Fibroblast of gingiva (primary cell): ENCODE data around the gene ALKBH5.

Experiments used
- DNase-seq: peaks from one replicate; pipeline ENCODE4 v3.0.0-alpha.2; 2011; ENCODE audit warnings: low read depth

ALKBH5 gene

DNA sequence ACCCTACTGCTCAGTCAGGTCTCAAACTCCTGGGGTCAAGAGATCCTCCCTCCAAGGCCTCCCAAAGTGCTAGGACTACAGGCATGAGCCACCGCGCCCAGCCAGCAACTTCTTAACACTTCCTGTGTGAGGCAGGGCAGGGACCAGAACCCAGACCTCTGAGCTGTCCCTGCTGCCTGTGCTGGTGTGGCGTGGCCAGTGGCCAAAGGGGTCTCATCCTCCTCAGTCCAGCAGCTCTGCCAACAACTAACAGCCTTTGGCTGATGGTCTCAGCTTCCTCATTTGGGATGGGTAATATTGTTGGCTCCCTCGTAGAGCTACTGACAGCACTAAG lies 40.4 kb downstream of the ALKBH5 start:
- DNase-seq = no peak

GRCh38 chr17:18224387-18225120 lies 40.9 kb downstream of the ALKBH5 start:
- no peak for DNase-seq

DNA sequence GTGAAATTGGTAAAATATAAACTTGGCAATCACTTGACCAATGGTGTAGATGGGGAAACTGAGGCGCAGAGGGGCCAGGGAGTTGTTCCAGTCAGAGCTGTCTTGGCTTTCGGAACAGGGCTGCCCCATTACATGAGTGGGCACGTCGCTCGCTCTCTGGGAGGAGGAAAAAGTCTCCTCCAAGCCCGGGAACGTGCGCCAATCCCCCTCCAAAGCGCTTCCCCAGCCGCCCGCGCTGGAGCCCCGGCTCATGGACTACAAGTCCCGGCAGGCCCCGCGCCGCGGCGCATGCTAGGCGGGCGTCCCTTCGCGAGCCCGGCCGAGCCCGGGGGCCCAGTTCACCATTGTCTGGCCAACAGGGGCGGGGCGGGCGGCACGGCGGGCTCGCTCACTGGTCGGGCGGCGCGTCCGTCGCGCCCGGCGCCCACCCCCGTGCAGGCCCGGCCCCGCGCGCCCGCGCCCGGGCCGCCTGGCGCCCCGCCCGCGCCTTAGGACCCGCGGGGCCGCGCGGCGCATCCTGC lies 41.6 kb downstream of the ALKBH5 start, which contains the start of gene LLGL1:
LLGL1 (plus strand) TSS at position 515 of the 521 bp plus-strand sequence. CDS start 48 bp downstream, outside the sequence.
- DNase-seq = peak; percentile 94

GRCh38 chr17:18225642-18226283 lies 42.1 kb downstream of the ALKBH5 start:
- DNase-seq = no peak

DNA sequence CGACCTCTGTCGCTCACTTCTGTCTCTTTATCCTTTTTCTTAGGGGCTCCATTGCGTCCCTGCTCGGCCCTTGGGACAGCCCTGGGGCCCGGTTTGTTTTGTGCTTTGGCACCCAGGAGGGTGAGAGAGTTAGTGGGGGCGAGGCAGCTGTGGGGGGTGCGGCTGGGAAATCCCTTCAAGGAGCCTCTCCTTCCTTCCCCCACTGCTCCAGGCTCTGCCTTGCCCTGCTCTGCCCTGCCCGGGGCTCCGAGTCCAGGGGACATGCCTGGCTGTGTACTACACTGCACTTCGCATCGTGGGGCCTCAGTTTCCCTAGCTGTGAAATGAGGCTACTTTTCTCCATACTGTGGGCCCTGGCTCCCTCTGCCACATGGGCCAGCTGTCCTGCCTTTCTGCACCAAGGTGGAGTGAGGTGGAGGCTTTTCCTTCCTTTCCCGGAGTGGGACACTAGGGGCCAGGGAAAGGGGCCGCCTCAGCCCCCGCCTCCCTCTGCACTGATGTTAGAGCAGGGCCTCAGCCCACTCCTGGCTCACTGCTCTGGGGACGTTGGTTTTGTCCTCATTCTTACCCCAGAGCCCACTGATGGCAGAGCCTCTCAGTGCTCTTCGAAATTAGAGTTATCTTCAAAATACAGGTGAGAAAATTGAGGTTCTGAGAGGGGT lies 42.8 kb downstream of the ALKBH5 start:
- no peak for DNase-seq

DNA sequence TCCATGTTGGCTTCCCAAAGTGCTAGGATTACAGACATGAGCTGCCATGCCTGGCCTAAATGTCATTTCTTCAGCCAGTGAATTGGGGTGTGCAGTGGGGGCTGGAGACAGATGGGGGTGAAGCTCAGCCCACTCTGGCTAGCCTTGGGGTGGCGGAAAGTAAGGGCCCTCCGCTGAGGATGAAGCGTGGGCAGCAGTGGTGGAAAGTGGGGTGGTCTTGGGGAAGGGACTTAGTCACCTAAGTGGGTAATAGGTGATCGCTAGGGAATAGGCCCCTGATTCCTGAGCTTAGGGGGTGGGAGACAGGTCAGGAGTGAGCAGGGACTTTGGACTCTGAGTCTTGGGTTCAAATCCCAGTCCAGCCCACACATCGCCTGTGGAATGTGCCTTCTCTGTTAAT lies 44.0 kb downstream of the ALKBH5 start:
- DNase-seq = no peak

- DNase-seq = no peak
Measured at GRCh38 chr17:18228176-18228682, 44.6 kb downstream of the ALKBH5 start.

GRCh38 chr17:18229254-18229653 lies 45.6 kb downstream of the ALKBH5 start:
- no peak for DNase-seq

DNA sequence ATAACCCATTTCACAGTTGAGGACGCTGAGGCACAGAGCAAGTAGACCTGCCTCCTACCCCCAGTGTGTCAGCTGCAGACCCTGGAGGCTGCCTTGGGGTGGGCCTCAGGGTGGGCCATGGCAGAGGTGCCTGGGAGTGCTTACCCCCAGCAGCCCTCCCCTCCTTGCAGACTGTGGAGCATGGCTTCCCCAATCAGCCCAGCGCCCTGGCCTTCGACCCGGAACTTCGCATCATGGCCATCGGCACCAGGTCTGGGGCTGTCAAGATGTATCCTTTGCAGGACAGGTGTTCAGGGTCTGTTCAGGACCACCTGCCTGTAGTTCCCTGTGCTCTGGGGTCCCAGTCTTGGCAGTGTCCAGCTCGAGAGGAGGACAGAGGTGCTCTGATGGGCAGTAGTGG lies 46.1 kb downstream of the ALKBH5 start:
- DNase-seq = no peak

GRCh38 chr17:18230288-18231141 lies 46.9 kb downstream of the ALKBH5 start:
- DNase-seq = no peak

DNA sequence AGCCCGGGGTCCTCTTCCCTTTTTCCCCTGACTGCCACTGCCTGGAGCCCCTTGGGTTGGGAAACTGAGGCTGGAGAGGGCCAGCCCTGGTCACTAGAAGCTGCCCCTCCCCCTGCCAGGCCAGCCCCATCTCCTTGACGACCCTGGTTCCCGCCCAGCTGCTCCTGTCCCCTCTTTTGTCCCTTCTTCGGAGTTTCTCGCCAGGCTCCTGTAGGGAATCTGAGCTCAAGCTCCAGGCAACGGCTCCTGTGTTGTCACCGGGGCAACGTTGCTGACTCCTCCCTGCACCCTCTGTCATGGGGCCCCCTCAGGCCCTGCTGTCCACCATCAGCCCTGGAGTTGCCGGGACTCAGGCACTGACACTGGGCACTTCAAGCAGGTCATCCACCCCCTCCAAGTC lies 47.5 kb downstream of the ALKBH5 start:
- no peak for DNase-seq

- no peak for DNase-seq
Measured at GRCh38 chr17:18233803-18234518, 50.3 kb downstream of the ALKBH5 start.

GRCh38 chr17:18234853-18235380 lies 51.3 kb downstream of the ALKBH5 start:
- no peak for DNase-seq

DNA sequence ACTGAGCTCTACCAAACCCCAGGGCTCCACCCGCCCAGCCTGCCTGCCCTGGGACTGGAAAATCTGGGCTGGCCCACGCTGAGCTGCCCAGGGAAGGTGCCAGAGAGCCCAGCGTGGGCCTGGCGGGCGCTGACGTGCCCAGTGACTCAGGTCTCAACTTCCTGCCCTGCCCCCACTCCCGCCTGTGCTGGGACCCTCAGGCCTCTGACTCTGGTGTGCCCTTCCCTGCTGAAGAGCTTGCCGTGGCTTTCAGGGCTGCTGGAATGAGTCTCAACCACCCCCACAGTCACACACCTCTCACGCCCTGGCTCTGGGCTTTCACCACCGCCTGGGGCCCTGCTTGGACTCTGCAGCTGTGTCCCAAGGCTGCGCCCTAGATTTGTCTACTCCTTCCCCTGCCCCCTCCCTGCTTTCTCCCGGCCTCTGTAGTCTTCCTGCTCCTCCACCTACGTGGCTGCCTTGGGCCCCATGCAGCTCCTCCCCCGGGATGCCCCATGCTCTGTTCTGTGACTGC lies 52.2 kb downstream of the ALKBH5 start:
- DNase-seq = peak; percentile 45

DNA sequence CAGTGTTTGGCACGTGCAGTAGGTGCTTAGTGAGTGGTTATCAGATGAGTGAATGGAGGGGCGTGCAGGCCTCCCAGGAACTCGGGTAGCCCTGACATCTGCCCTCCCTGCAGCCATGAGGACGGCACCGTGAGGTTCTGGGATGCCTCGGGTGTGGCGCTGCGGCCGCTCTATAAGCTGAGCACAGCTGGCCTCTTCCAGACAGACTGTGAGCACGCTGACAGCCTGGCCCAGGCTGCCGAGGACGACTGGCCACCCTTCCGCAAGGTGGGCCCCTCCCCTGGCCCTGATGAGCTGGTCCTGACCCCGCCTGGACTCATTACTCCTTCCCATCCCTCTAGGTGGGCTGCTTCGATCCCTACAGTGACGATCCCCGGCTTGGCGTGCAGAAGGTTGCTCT lies 52.9 kb downstream of the ALKBH5 start:
- DNase-seq = no peak

- no peak for DNase-seq
Measured at GRCh38 chr17:18237461-18237860, 53.8 kb downstream of the ALKBH5 start.

- no peak for DNase-seq
Measured at GRCh38 chr17:18238299-18238698, 54.7 kb downstream of the ALKBH5 start.

GRCh38 chr17:18240449-18240848 lies 56.8 kb downstream of the ALKBH5 start:
- DNase-seq = no peak

DNA sequence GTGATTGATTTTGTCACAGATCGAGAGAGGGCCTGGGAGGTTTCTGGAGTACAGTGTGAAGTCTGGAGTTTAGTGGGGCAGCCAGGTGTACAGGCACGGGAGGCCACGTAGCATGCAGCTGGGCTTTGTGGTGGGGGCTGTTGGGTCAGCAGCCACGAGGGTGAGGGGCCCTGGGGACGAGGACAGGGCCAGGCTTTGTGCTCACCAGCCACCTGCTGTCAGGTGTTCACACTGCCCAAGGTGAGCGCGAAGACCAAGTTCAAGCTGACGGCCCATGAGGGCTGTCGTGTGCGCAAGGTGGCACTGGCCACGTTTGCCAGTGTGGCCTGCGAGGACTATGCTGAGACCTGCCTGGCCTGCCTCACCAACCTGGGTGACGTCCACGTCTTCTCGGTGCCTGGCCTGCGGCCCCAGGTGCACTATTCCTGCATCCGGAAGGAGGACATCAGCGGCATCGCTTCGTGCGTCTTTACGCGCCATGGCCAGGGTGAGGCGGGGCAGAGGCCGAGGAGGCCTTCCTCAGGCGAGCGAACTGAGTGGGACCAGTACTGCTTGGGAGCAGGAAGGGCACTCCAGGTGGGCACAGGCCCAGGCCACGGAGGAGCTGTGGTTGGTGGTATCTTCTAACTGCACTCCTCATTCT lies 57.7 kb downstream of the ALKBH5 start:
- no peak for DNase-seq
